A549 (cell line): ENCODE measurements around the gene ACER2. TPM values are rescaled to one million over a fixed set of nuclear protein-coding genes. Genes with fewer than 3 reads are reported as not detected.

Experiments
- ATAC-seq, 2 experiments: fragments of 200-7000 bp in 1 of 2; fragments of >200 bp in 1 of 2; cut with Nextera tagmentation in 1 of 2; cut with Tn5 transposase in 1 of 2; 3 replicates each; pipeline versions ENCODE4 v1.8.0 to v1.9.1; 2018 to 2020; ENCODE audit warnings: mild to moderate bottlenecking in 1 of 2, moderate library complexity in 1 of 2
- CTCF ChIA-PET: fragments of 300-600 bp; sonication (Branson Sonifier 250); formaldehyde crosslinking; extraction: SDS; loops from one replicate; lab custom pipeline; 2021; ENCODE audit warnings: antibody characterized with exemption, inconsistent platforms; lab: Yijun Ruan, JAX
- POLR2A ChIA-PET: fragments of 350-600 bp; formaldehyde crosslinking; extraction: SDS; loops from one replicate; lab custom pipeline; 2021; ENCODE audit warnings: antibody characterized with exemption, inconsistent platforms; lab: Yijun Ruan, JAX
- DNase-seq, 2 experiments: peaks; one replicate each; pipeline versions ENCODE4 v3.0.0 to v3.0.0-alpha.2; 2011 to 2016; ENCODE audit warnings: low read depth in 1 of 2, low spot score in 1 of 2
- FAIRE-seq: peaks from 2 replicates; lab custom pipeline; 2011; peaks lifted over from hg19 to GRCh38; lab: Jason Lieb, UNC
- H3K27ac ChIP-seq, 2 experiments: fragments of >200 bp; sonication (Bioruptor Twin); formaldehyde crosslinking; 3 replicates each; pipeline ENCODE4 v1.5.1; 2016 to 2017
- H3K4me1 ChIP-seq: fragments of >200 bp; sonication (Bioruptor Twin); formaldehyde crosslinking; 3 replicates; pipeline ENCODE4 v1.6.1; 2016
- H3K4me2 ChIP-seq: fragments of >200 bp; sonication (Bioruptor Twin); formaldehyde crosslinking; 3 replicates; pipeline ENCODE4 v1.6.1; 2016
- H3K4me3 ChIP-seq: fragments of >200 bp; sonication (Bioruptor Twin); formaldehyde crosslinking; 3 replicates; pipeline ENCODE4 v1.5.1; 2016
- H3K9me3 ChIP-seq: fragments of >200 bp; sonication (Bioruptor Twin); formaldehyde crosslinking; 3 replicates; pipeline ENCODE4 v1.6.1; 2016
- CBX8 ChIP-seq: fragments of 200-600 bp; sonication (generic); IDR thresholded peaks from 2 replicates; pipeline ENCODE4 v1.6.1; 2016
- CEBPB ChIP-seq, 2 experiments: fragments of >200 bp in 1 of 2; sonication (Bioruptor Twin) in 1 of 2; formaldehyde crosslinking in 1 of 2; IDR thresholded peaks; 2 replicates each; pipeline ENCODE4 v1.6.1; 2012 to 2016
- CTCF ChIP-seq: fragments of >200 bp; sonication (Bioruptor Twin); formaldehyde crosslinking; IDR thresholded peaks from 3 replicates; pipeline ENCODE4 v1.5.1; 2016
- EHF ChIP-seq: fragments of 250-450 bp; sonication (Bioruptor Pico); IDR thresholded peaks from 2 replicates; pipeline ENCODE4 v1.5.0; 2020; ENCODE audit warnings: mild to moderate bottlenecking
- EHMT2 ChIP-seq: fragments of 200-600 bp; sonication (generic); IDR thresholded peaks from 2 replicates; pipeline ENCODE4 v1.6.1; 2016; ENCODE audit warnings: antibody characterized with exemption, low read depth, mild to moderate bottlenecking, moderate library complexity
- FOSL2 ChIP-seq, 2 experiments: fragments of 450-650 bp in 1 of 2; fragments of >200 bp in 1 of 2; sonication (Bioruptor Twin) in 1 of 2; formaldehyde crosslinking; IDR thresholded peaks; 2 replicates each; pipeline versions ENCODE4 v1.5.0 to v1.6.1; 2016 to 2020; ENCODE audit warnings: mild to moderate bottlenecking in 1 of 2, moderate library complexity in 1 of 2
- FOXS1 ChIP-seq: fragments of 250-450 bp; sonication (Bioruptor Pico); IDR thresholded peaks from 2 replicates; pipeline ENCODE4 v1.5.0; 2020; ENCODE audit warnings: mild to moderate bottlenecking, moderate library complexity
- GATA3 ChIP-seq: IDR thresholded peaks from 2 replicates; pipeline ENCODE4 v1.6.1; 2012; ENCODE audit warnings: borderline replicate concordance
- HOXA7 ChIP-seq: fragments of 250-450 bp; sonication (Bioruptor Pico); IDR thresholded peaks from 2 replicates; pipeline ENCODE4 v1.5.0; 2020; ENCODE audit warnings: mild to moderate bottlenecking, moderate library complexity
- KDM5A ChIP-seq: fragments of 200-600 bp; sonication (generic); IDR thresholded peaks from 2 replicates; pipeline ENCODE4 v1.6.1; 2016; ENCODE audit warnings: antibody characterized with exemption, mild to moderate bottlenecking
- MAFK ChIP-seq: fragments of 450-650 bp; IDR thresholded peaks from 2 replicates; pipeline ENCODE4 v1.6.1; 2014; ENCODE audit not compliant: partially characterized antibody
- MYC ChIP-seq: IDR thresholded peaks from 2 replicates; pipeline ENCODE4 v1.6.1; 2012; ENCODE audit warnings: mild to moderate bottlenecking, inconsistent platforms, low read length, improper control_type of control experiment, borderline replicate concordance
- NPAS2 ChIP-seq: fragments of 250-450 bp; sonication (Bioruptor Pico); IDR thresholded peaks from 2 replicates; pipeline ENCODE4 v1.8.0; 2022; ENCODE audit warnings: mild to moderate bottlenecking, moderate library complexity, borderline replicate concordance
- NR3C1 ChIP-seq: fragments of >200 bp; sonication (Bioruptor Twin); formaldehyde crosslinking; IDR thresholded peaks from 3 replicates; pipeline ENCODE4 v1.6.1; 2017
- RAD21 ChIP-seq, 2 experiments: fragments of >200 bp in 1 of 2; sonication (Bioruptor Twin) in 1 of 2; formaldehyde crosslinking in 1 of 2; IDR thresholded peaks in 1 of 2; conservative IDR thresholded peaks in 1 of 2; 2 replicates in 1 of 2; 3 replicates in 1 of 2; pipeline ENCODE4 v1.6.1; 2012 to 2018; ENCODE audit warnings: inconsistent platforms in 1 of 2
- RCOR1 ChIP-seq: fragments of 150-350 bp; IDR thresholded peaks from 2 replicates; pipeline ENCODE4 v1.6.1; 2014; ENCODE audit warnings: antibody characterized with exemption, low read length, low read depth
- SMC3 ChIP-seq: fragments of >200 bp; sonication (Bioruptor Twin); formaldehyde crosslinking; IDR thresholded peaks from 3 replicates; pipeline ENCODE4 v1.6.1; 2018; ENCODE audit warnings: inconsistent platforms
- TFCP2L1 ChIP-seq: fragments of 250-450 bp; sonication (Bioruptor Pico); IDR thresholded peaks from 2 replicates; pipeline ENCODE4 v1.5.0; 2021; ENCODE audit warnings: mild to moderate bottlenecking
- ZSCAN20 ChIP-seq: fragments of 250-450 bp; sonication (Bioruptor Pico); IDR thresholded peaks from 2 replicates; pipeline ENCODE4 v1.8.0; 2022; ENCODE audit warnings: mild to moderate bottlenecking, moderate library complexity
- WGBS: methylation state at CpG from one replicate; pipeline ENCODE4 v1.1.6; 2017; ENCODE audit errors: missing lambda C conversion rate; 5-methylcytosine and 5-hydroxymethylcytosine counted together
- polyA plus RNA-seq, 4 experiments: library from polyadenylated mRNA; depleted of rRNA in 3 of 4; stranded (reverse); fragments of >200 nt; fragmentation: RNase III in 1 of 4; extraction: RNeasy Plus Mini Kit Qiagen cat#74134 plus additional on column Dnase treatment in 1 of 4; gene quantifications; 2 replicates in 3 of 4; 3 replicates in 1 of 4; pipeline ENCODE4 v1.2.3, GENCODE V29; 2011 to 2017
- TF ChIP-seq, protein P1 (sequence below): fragments of 200-600 bp; sonication (generic); IDR thresholded peaks from 2 replicates; pipeline ENCODE4 v1.6.1; 2016; ENCODE audit warnings: antibody characterized with exemption, mild to moderate bottlenecking, moderate library complexity

ACER2 gene
- polyA plus RNA-seq, 2 of the 4 experiments (the other 2 are of a cell fraction): 1.1 to 3.7 TPM

GRCh38 chr9:19492775-19493173, 84.0 kb downstream of the ACER2 start:
- FAIRE-seq (no peak), DNase-seq (no peak), ATAC-seq (no peak)
- H3K27ac ChIP-seq: no peak overlapping the region
- H3K4me1 ChIP-seq: 0 out of 3 replicates have a peak, but pooled peaks cover 3% of the 10 kb centered on the region
- TF ChIP-seq CTCF: no peak
- TF ChIP-seq ZSCAN20 (CRISPR knock-in tag): no peak
- TF ChIP-seq HOXA7 (CRISPR knock-in tag): no peak
- TF ChIP-seq FOXS1 (CRISPR knock-in tag): no peak
- TF ChIP-seq MAFK: no peak
- no peak for TF ChIP-seq EHMT2
- no peak for TF ChIP-seq MYC
- TF ChIP-seq TFCP2L1: no peak
- TF ChIP-seq CBX8: no peak
- TF ChIP-seq NPAS2: no peak
- TF ChIP-seq NR3C1: no peak
- TF ChIP-seq GATA3: no peak
- no peak for TF ChIP-seq RCOR1
- TF ChIP-seq SMC3: no peak
- TF ChIP-seq KDM5A: no peak
- TF ChIP-seq EHF (CRISPR knock-in tag): no peak
- no peaks in the 10 kb centered on the region for H3K9me3 ChIP-seq
- 15% methylated on average over 4 of the region's 4 CpGs for WGBS
- no peak overlapping the region for H3K4me3 ChIP-seq
- ChIA-PET CTCF (interaction anchor here (0.6 to 1.9 kb wide), 8 partner anchors 8 to 356 kb away, joined by 3 to 8 read pairs (median 4); no protein-coding TSS in a partner anchor), POLR2A (no interaction called here)
- no peak overlapping the region for H3K4me2 ChIP-seq

DNA sequence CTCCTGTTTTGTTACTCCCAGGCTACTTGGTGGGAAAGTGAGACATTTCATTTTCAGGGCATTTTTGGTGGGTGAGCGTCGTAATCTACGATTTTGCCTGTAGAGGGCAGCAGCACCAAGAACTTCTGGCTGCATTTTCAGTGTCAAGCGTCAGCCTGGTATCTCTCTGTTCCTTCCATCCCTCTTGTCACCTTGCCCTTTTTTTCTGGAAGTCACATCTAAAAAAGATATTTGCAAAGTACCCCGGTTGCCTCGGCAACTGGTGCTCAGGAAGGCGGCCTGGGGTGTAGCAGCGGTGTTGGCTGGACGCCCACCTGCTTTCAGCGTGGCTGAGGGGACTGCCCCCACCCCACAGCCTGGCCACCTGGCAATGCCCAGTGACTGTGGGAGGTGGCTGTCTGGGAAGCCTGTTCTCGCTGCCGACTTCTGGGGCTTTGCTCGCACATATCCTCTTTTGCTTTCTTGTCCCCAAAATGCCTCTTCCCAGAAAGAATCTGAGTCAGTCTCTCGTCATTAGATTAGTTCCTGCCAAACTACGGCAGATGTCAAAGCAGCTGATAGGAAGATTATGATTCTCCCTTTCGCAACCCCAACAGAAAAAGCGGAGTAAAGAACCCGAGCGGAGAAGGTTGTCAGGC, 84.5 kb downstream of the ACER2 start:
- TF ChIP-seq CEBPB (IDR thresholded peaks at IDR 0.05) (no peak), SMC3 (peak; percentile 52; the same call in 2 of the 3 replicates), CTCF (peak; percentile 75), FOSL2 (IDR thresholded peaks at IDR 0.05) (no peak), FOSL2 (CRISPR knock-in tag; IDR thresholded peaks at IDR 0.05) (no peak), RAD21 (conservative IDR thresholded peaks at IDR 0.05 in 1 of 2, IDR thresholded peaks at IDR 0.05 in 1 of 2) (peak; percentile 72 to 74)
- TF ChIP-seq, protein P1, sequence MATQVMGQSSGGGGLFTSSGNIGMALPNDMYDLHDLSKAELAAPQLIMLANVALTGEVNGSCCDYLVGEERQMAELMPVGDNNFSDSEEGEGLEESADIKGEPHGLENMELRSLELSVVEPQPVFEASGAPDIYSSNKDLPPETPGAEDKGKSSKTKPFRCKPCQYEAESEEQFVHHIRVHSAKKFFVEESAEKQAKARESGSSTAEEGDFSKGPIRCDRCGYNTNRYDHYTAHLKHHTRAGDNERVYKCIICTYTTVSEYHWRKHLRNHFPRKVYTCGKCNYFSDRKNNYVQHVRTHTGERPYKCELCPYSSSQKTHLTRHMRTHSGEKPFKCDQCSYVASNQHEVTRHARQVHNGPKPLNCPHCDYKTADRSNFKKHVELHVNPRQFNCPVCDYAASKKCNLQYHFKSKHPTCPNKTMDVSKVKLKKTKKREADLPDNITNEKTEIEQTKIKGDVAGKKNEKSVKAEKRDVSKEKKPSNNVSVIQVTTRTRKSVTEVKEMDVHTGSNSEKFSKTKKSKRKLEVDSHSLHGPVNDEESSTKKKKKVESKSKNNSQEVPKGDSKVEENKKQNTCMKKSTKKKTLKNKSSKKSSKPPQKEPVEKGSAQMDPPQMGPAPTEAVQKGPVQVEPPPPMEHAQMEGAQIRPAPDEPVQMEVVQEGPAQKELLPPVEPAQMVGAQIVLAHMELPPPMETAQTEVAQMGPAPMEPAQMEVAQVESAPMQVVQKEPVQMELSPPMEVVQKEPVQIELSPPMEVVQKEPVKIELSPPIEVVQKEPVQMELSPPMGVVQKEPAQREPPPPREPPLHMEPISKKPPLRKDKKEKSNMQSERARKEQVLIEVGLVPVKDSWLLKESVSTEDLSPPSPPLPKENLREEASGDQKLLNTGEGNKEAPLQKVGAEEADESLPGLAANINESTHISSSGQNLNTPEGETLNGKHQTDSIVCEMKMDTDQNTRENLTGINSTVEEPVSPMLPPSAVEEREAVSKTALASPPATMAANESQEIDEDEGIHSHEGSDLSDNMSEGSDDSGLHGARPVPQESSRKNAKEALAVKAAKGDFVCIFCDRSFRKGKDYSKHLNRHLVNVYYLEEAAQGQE: no peak
- peak; percentile 76 to 87 for ATAC-seq
- ChIA-PET POLR2A (no interaction called here), CTCF (interaction anchor here (0.6 to 1.9 kb wide), 9 partner anchors 9 to 429 kb away, joined by 3 to 8 read pairs (median 3); no protein-coding TSS in a partner anchor)
- WGBS: 11% methylated on average over 19 of the region's 19 CpGs
- Histone ChIP-seq H3K4me1 (0 out of 3 replicates have a peak, but pooled peaks cover 3% of the 10 kb centered on the region), H3K27ac (no peak overlapping the region), H3K4me3 (no peak overlapping the region), H3K4me2 (peak overlapping the region; percentile 61), H3K9me3 (no peaks in the 10 kb centered on the region)
- no peak for FAIRE-seq
- DNase-seq: peak; percentile 44 to 62
